GM18517 (cell line): Measurements from ENCODE around the gene SEC16A.
A peak's percentile ranks its signal among the peaks of the same experiment; 100 is the strongest.

Experiments used
- ATAC-seq: cut with Tn5 transposase; IDR thresholded peaks from one replicate; pipeline ENCODE4 v1.9.1; 2021; ENCODE audit warnings: mild to moderate bottlenecking, moderate library complexity; ENCODE audit not compliant: unreplicated experiment

SEC16A gene

DNA sequence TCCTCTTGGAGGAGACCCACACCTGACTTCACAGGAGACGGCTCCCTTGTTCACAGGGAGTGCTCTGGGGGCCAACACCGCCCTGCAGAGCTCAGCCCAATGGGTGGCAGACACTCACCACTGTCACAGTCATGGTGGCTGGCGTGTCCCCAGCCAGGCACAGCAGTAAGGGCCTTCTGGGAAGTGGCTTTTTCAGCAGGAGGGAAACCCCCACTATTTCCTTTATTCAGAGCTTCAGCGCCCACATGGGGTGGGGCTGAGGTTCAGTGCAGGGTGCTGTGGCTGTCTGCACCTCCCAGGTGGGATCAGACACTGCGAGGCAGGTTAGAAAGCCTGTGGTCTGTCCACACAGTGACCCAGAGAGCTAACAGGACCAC lies 79.3 kb downstream of the SEC16A start:
- no peak for ATAC-seq

GRCh38 chr9:136402067-136402466 lies 80.8 kb downstream of the SEC16A start:
- no peak for ATAC-seq

GRCh38 chr9:136401173-136401922 lies 81.5 kb downstream of the SEC16A start:
- ATAC-seq = no peak

DNA sequence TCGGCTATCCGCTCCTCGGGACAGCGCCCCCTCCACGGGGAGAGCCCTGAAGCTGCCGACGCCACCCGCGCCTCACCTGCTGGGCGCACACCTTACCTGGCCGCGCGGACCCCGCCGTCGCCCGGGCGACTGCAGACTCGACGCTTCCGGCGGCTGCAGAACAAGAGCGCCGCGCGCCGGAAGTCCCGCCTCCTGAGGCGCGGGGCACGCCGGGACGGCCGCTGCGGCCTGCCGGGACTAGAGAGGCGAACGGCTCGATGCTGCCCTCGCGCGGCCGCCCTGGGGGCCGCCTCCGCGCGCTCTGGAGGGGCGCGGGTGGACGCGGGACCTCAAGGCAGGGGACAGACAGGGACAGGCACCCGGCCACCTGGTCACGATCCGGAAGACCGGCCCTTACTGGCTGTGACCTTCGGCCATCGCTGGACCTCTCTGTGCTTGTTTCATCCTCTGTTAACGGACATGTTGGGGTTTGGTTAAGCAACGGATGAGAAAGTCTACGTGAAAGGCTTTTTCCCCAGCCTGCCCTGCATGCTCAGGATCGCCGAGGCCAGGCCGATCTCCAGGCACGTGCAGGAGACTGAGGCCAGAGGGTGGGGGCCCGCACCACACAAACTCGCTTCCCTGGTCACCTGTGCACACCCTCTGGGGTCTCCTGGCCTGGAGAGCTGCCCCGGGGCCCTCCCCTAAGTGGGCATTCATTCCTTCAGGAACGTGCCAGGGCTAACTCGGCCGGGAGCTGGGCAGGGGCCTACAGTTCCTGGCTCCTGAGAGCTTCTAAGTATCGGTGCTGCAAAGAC lies 82.6 kb downstream of the SEC16A start, which contains the start of gene SNAPC4:
Gene SNAPC4, minus strand, starts transcription at position 133 of the 797 bp plus-strand sequence. CDS start 1,742 bp downstream, outside the sequence.
- peak; percentile 57 for ATAC-seq

DNA sequence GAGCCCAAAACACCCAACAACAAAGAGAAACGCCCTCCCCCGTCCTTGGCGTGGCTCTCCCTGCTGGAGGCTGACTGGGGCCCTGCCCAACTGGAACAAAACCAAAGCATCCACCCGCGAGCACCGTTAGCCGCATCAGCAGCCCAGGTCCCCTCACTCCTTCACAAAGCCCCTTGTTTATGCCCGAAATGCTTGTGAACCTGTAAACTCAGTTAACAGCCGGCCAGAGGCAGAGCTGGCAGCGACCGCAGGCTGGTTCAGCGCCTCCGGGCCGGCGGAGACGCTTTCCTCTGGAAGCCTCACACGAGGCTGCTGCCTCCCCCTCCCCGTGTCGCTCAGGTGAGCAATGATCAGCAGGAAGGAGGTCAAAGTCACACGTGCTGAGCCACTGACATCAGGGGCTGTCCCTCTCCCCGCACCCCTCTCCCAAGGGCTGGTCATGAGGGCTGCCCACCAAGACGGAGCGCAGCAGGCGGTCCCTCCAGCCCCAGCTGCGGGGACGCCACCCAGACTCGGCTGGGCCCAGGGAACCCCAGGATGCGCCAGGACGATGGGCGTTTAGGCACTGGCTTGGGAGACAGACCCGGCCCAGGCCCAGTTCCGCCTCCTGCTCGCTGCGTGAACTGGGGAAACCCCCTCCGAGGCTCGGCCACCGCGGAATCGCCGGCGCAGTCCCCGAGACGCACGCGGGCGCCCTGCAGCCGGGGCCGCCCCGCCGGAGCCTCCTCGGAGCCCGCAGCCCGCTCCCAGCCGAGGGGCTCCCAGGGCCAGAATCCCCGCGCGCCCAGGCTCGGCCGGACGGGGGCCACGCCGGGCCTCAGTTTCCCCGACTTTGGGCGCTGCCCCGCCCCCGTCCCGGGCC lies 83.4 kb downstream of the SEC16A start:
- no peak for ATAC-seq

DNA sequence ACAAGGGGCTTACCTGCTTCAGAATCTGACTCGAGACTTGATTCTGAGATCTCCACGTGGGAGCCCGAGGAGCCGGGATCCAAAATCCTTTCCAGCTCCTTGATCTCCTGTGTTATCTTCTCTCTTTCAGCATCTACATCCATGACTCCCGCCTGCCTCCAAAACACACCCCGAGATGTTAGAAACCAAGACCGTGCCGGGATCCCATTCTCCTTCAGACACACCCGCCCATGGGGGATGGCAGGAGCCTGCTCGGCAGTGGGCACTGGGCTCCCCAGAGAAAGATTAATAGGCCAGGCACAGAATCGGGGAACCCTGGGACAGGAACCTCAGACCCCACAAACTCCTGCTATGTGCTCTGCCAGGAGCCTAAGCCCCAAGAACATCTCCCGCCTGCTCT lies 84.6 kb downstream of the SEC16A start:
- ATAC-seq = no peak

DNA sequence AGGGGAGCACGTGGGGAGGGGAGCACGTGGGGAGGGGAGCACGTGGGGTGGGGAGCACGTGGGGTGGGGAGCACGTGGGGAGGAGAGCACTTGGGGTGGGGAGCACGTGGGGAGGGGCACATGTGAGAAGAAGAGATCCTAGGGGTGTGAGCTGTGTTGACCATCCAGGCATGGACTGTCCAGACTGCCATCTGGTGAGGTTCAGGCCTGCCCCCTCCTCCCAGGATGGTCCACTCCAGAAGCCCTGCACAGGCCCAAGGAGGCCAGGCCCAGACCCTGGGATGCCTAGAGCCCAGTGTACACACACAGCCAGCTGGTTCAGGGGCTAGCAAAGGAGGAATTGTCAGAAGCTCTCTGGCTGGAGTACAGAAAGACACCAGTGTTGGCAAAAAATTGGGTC lies 85.2 kb downstream of the SEC16A start:
- no peak for ATAC-seq

DNA sequence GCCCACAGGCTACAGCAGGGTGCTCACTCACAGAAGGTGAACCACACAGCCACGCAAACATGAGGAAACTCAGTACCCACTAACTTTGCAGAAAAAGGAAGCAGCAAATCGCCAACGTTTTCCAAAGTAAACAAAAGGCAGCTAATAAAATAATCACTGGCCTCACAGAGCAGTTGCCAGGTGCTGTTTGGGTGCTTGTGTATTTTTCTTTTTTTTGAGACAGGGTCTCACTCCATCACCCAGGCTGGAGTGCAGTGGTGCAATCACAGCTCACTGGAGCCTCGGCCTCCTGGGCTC lies 86.7 kb downstream of the SEC16A start:
- ATAC-seq = no peak

DNA sequence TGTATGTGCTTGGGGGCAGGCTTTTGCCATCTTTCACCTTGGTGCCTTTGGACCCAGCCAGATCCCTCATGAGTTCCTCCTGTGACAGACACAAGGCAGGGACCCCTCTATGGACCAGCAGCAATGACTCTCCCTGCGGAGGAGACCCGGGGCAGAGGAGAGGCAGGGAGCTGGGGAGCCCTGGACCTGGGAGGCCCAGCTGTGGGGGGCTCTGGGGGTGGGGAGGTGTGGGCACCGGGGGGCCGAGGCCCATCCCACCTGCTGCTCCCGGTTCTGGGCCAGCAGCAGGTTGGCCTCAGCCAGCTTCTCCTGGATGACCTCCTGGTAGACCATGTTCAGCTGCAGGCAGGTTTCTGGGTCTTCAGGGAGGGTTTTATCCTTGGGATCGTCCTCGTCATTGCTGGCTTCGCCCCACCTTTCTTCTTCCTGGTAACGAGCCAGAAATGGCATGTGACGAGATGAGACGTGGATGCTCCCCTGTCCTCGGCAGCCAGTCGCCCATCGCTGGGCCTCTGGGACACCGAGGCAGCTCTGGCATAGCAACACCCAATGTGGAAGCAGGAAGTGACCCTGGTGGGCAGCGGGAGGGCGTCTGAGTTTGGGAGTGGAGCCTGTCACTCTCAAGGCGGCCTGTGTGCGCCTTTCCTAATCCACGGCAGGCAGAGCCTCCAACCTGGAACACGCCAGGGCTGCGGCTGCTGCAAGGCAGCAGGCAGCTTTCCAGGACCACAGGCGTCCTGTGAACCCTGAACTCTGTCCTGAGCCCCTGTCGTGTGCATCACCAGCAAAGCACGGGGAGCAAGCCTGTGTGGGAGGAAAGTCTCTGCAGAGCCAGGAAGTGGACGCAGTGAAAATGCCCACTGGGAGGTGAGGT lies 87.3 kb downstream of the SEC16A start:
- no peak for ATAC-seq

DNA sequence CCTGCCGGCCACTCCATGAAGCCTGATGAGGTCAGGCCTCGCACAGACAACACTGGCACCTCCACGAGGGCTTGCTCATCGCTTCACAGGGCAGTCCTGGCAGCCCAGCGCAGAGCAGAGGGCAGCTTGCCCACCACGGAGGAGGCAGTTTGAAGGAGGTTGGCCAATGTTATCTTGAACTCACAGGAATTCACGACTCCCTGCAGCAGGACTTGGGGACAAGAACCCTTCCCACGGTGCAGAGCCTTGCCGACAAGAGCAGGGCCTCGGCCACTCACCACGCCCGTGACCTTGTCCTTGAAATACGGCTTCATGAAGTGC lies 87.9 kb downstream of the SEC16A start:
- no peak for ATAC-seq

DNA sequence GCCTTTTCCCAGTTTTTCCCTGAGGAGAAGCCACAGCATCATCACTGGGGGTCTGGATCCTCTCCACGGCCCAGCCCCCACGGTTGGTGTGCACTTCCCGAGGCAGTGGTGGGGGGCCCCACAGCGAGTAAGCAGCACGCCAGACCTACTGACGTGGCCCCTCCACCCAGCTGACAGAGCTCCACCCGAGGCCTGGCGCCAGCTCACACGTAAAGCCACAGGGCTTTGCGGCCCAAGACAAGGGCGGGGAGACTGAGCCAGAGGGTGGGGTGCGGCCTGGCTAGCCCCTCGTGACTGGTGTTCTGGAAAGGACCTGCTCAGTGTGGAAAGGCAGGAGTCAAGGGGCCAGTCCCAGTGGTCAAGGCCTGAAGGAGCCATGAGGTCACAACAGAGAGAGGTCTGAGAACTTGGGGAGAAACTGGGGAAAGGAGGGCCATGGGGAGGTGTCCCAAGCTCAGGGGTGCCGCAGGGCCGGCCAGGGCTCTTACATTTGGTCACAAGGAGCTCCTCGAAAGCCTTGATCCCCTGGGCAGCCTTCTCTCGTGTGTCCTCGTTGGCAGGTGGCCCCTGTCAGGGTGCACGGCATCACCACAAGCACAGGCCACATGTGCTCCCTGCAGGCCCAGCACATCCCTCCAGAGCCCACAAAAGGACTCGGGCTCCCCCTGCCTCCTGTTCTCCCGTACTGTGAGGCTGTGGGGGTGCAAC lies 88.4 kb downstream of the SEC16A start:
- no peak for ATAC-seq

DNA sequence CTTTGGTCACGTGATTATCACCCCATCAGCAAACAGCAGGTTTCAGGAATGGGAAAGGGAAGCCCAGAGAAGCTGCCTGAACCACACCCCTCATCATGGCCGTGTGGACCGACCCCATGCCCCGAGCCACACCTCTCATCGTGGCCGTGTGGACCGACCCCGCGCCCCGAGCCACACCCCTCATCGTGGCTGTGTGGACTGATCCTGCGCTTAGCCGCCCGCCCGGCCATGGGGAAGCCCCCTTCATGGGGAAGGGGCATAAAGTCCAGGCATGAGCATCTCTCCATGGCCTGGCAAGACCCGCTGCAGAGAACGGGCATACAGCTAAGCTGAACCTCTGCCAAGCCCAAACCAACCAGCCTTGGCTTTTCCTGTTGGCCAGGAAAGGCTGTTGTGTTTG lies 89.3 kb downstream of the SEC16A start:
- ATAC-seq = no peak

GRCh38 chr9:136392538-136393449 lies 90.0 kb downstream of the SEC16A start:
- ATAC-seq = no peak

DNA sequence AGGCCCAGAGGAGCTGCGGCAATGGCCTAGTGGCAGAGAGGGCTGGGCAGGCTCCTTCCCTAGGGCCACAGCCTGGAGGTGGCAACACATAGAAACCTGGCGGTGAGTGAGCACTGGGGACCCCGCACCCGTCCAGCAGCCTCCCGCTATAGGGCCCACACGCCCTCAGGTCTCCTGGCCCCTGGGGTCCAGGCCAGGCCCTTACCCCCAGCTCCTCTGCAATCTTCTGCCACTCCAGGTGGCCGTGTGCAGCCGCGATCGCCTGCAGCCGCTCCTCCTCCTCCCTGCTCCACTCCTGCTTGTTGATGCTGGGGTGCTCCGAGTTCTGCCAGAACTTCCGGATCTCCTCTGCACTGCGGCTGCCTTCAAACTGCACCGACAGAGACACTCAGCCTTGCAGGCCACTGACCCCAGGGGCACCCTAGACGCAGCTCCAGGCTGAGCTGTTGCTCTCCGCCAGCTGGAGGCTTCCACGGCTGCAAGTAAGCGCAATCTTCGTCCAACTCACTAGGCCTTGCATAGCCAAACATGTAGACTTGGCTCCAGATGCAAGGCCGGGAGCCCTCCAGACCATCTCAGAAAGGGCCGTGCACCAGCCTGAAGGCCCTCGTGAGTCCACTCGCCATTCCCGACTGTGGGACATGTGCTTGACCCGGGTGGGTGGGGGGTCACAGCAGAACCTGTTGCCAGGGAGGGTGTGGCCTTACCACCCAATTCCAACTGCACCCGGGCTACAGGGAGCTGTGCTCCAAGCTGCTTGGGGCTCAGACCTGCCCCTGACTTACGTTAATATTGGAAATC lies 90.9 kb downstream of the SEC16A start:
- no peak for ATAC-seq
